ENCODE measurements around the gene COL4A1.

DNA sequence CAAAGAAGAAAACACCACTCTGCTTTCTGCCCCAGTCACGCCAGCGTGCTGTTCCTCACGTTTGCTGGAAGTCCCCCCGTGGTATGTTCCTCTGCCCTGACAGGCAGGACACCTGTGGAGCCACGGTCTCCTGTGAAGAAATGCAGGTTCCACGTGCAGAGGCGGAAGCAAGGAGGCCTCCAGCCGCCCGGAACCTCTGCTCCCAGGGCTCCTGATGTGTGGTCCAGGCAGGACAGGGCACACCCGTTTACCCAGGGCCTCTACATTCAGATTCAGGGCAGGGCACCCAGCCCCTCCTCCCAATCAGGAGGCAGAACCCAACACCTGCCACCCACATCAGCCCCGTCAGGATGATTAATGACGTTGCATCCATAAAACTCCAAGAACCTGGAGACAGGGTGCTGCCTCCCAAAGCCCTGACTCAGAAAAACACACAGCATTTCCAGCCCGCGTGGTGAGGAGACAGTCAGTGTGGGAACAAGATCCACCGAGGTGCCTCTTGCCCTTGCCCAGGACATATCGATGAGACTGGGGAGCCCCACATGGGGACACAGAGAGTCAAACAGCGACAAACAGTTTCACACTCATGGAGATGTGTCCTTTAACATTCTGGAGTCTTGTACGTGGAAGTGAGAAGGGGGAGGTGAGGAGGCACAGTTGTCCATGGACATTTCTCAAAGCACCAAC is 76.2 kb downstream of the COL4A1 start:
- TF ChIP-seq, protein P1, sequence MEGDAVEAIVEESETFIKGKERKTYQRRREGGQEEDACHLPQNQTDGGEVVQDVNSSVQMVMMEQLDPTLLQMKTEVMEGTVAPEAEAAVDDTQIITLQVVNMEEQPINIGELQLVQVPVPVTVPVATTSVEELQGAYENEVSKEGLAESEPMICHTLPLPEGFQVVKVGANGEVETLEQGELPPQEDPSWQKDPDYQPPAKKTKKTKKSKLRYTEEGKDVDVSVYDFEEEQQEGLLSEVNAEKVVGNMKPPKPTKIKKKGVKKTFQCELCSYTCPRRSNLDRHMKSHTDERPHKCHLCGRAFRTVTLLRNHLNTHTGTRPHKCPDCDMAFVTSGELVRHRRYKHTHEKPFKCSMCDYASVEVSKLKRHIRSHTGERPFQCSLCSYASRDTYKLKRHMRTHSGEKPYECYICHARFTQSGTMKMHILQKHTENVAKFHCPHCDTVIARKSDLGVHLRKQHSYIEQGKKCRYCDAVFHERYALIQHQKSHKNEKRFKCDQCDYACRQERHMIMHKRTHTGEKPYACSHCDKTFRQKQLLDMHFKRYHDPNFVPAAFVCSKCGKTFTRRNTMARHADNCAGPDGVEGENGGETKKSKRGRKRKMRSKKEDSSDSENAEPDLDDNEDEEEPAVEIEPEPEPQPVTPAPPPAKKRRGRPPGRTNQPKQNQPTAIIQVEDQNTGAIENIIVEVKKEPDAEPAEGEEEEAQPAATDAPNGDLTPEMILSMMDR (IDR thresholded peaks at IDR 0.05; ENCODE audit: insufficient read depth, low read depth, low read length), result no peak
- no peak for TF ChIP-seq EZH2 (IDR thresholded peaks at IDR 0.05; ENCODE audit: insufficient read depth, low read length)
